Mammary epithelial cell (primary cell): ENCODE measurements around the gene ROCK2.

Experiments used
- CTCF ChIP-seq, 2 donors: IDR thresholded peaks in 1 of 2; conservative IDR thresholded peaks in 1 of 2; 2 replicates each; pipeline ENCODE4 v1.5.1; 2011 to 2012; ENCODE audit warnings: inconsistent platforms in 2 of 2, low read length in 2 of 2, mild to moderate bottlenecking in 2 of 2, control low read depth in 1 of 2, low read depth in 1 of 2; ENCODE audit not compliant: insufficient read depth in 1 of 2; ENCODE audit errors: extremely low read depth in 1 of 2
- EZH2 ChIP-seq: IDR thresholded peaks from 2 replicates; pipeline ENCODE4 v1.6.1; 2012; ENCODE audit warnings: low read length, inconsistent platforms, borderline replicate concordance

- no peak for TF ChIP-seq CTCF (conservative IDR thresholded peaks at IDR 0.05 in 1 of 2, IDR thresholded peaks at IDR 0.05 in 1 of 2; ENCODE audit: extremely low read depth in 1 of 2, insufficient read depth in 1 of 2, low read depth in 1 of 2, low read length in 2 of 2)
- TF ChIP-seq EZH2 = no peak
These were observed 189.5 kb downstream of the ROCK2 start for GRCh38 chr2:11154923-11155380.
